HUES6 (cell line): Measurements from ENCODE around the gene TAPBPL.
"Not testable (repeated sequence)": the region's sequence is repeated elsewhere in the genome, so short reads cannot be mapped to it uniquely, and the experiment has no call there.

Source experiments
- H3K27ac ChIP-seq: 2 replicates; pipeline ENCODE4 v1.7.0; 2013; ENCODE audit warnings: low read depth, mild to moderate bottlenecking, low read length, inconsistent platforms
- H3K27me3 ChIP-seq: 2 replicates; pipeline ENCODE4 v1.6.1; 2013; ENCODE audit warnings: low read length; ENCODE audit not compliant: control insufficient read depth, insufficient read depth
- H3K36me3 ChIP-seq: 2 replicates; pipeline ENCODE4 v1.6.1; 2013; ENCODE audit warnings: low read length; ENCODE audit not compliant: control insufficient read depth, insufficient read depth
- H3K4me1 ChIP-seq: 2 replicates; pipeline ENCODE4 v1.6.1; 2013; ENCODE audit warnings: low read length; ENCODE audit not compliant: control insufficient read depth, insufficient read depth
- H3K4me3 ChIP-seq: 2 replicates; pipeline ENCODE4 v1.5.1; 2013; ENCODE audit warnings: low read depth, low read length
- H3K9ac ChIP-seq: one replicate; pipeline ENCODE4 v1.6.1; 2013; ENCODE audit warnings: mild to moderate bottlenecking, low read length
- H3K9me3 ChIP-seq: 2 replicates; pipeline ENCODE4 v1.6.1; 2013; ENCODE audit warnings: low read depth, low read length; ENCODE audit not compliant: control insufficient read depth, insufficient read depth

The TAPBPL gene

GRCh38 chr12:6425590-6426531 is 26.0 kb upstream of the TAPBPL start:
- H3K9me3 ChIP-seq = no peaks in the 10 kb centered on the region
- no peak overlapping the region for H3K9ac ChIP-seq
- H3K4me3 ChIP-seq = no peak overlapping the region
- no peaks in the 10 kb centered on the region for H3K36me3 ChIP-seq
- H3K4me1 ChIP-seq = peaks cover 8% of the 10 kb centered on the region; the same call in 1 of the 2 replicates
- no peaks in the 10 kb centered on the region for H3K27me3 ChIP-seq
- no peak overlapping the region for H3K27ac ChIP-seq

- no peaks in the 10 kb centered on the region for H3K9me3 ChIP-seq
- H3K4me3 ChIP-seq = no peak overlapping the region
- H3K36me3 ChIP-seq = no peaks in the 10 kb centered on the region
- H3K27me3 ChIP-seq = no peaks in the 10 kb centered on the region
- no peak overlapping the region for H3K27ac ChIP-seq
- H3K4me1 ChIP-seq = peaks cover 8% of the 10 kb centered on the region; the same call in 1 of the 2 replicates
- no peak overlapping the region for H3K9ac ChIP-seq
Measured at GRCh38 chr12:6426882-6427671, 24.8 kb upstream of the TAPBPL start.

DNA sequence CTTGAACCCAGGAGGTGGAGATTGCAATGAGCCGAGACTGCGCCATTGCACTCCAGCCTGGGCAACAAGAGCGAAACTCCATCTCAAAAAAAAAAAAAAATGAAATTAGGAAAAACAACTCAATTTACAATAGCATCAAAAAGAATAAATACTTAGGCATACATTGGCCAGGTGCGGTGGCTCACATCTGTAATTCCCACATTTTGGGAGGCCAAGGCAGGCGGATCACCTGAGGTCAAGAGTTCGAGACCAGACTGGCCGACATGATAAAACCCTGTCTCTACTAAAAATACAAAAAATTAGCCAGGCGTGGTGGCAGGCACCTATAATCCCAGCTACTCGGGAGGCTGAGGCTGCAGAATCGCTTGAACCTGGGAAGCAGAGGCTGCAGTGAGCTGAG is 24.0 kb upstream of the TAPBPL start:
- H3K36me3 ChIP-seq, H3K27me3 ChIP-seq, H3K9ac ChIP-seq, H3K27ac ChIP-seq, H3K4me3 ChIP-seq, H3K4me1 ChIP-seq, H3K9me3 ChIP-seq: not testable (repeated sequence)

DNA sequence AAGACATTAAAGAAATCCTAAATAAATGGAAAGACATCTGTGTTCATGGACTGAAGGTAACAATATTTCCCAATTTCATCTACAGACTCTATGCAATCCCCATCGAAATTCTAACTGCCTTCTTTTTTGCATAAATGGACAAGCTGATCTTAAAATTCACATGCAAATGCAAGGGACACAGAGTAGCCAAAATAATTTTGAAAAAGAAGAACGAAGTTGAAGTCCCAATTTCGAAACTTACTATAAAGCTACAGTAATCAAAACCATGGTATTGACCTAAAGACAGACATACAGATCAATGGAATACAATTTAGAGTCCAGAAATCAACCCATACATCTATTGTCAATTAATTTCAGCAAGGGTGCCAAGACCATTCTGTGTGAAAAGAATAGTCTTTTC is 23.5 kb upstream of the TAPBPL start:
- H3K4me1 ChIP-seq = peaks cover 9% of the 10 kb centered on the region
- no peak overlapping the region for H3K9ac ChIP-seq
- no peaks in the 10 kb centered on the region for H3K27me3 ChIP-seq
- no peak overlapping the region for H3K4me3 ChIP-seq
- no peaks in the 10 kb centered on the region for H3K9me3 ChIP-seq
- no peak overlapping the region for H3K27ac ChIP-seq
- H3K36me3 ChIP-seq = no peaks in the 10 kb centered on the region

DNA sequence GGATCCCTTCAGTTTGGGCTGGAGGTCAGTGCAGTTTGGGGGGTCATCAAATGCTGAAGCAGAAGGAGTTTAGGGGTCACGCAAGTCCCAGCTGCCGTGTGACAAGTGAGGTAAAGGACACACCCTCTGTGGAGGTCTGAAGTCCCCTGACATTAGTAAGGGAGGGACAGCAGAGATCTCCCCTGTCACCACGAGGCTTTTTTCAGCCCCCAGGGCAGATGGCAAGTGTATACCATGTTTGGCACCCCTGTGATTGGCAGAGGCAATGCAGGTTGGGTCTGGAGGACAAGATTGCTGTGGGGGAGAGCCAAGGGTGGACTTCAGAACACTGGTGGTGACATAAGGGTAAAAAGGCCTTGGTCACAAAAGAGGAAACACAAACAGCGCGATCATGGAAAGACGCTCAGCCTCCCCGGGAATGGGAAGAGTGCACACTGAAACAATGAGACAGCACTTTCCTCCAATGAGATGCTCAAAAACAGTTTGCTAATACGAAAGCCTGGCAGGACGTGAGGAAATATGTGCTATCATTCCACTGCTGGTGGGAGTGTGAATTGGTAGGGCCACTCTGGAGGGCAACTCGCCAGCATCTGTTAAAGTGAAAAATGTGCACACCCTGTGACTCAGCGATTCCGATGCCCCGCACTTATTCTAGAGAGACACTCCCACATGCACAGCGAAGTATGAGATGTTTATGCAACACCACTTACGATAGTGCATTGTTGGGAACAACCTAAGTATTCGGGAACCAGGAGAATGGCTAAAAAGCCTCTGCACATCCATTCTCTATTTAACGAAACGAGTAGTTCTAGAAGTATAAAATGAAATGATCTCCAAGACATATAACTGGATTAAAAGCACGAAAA is 21.5 kb upstream of the TAPBPL start:
- Histone ChIP-seq H3K36me3 (no peaks in the 10 kb centered on the region), H3K9me3 (no peaks in the 10 kb centered on the region), H3K27ac (no peak overlapping the region), H3K9ac (no peak overlapping the region), H3K27me3 (no peaks in the 10 kb centered on the region), H3K4me1 (peaks cover 16% of the 10 kb centered on the region), H3K4me3 (no peak overlapping the region)

DNA sequence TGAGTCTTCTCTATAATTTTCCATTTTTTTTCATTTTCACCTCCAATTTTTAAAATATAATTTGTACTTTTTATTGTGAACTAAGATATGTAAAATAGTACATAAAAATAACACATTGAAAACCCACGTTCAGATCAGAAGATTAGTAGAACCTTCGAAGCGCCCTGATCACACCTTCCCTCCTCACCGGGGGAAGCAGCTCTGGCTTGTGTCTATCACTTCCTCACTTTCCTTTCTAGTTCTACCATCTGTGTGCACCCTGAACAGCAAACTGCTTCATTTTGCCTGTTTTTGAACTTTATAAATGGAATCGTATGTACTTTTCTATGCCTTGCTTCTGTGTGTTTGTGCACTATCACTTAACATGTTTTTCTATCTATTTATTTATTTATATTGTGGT is 18.9 kb upstream of the TAPBPL start:
- H3K27ac ChIP-seq = no peak overlapping the region
- H3K4me1 ChIP-seq = peaks cover 16% of the 10 kb centered on the region

GRCh38 chr12:6434205-6435140 is 17.4 kb upstream of the TAPBPL start:
- H3K9ac ChIP-seq = no peak overlapping the region
- H3K27ac ChIP-seq = no peak overlapping the region
- no peak overlapping the region for H3K4me3 ChIP-seq
- H3K27me3 ChIP-seq = no peaks in the 10 kb centered on the region
- H3K36me3 ChIP-seq = no peaks in the 10 kb centered on the region
- no peaks in the 10 kb centered on the region for H3K9me3 ChIP-seq
- peaks cover 16% of the 10 kb centered on the region for H3K4me1 ChIP-seq

More for the DNA sequence above, 18.9 kb upstream of the TAPBPL start:
- no peak overlapping the region for H3K9ac ChIP-seq
- H3K4me3 ChIP-seq = no peak overlapping the region
- no peaks in the 10 kb centered on the region for H3K9me3 ChIP-seq
- H3K36me3 ChIP-seq = no peaks in the 10 kb centered on the region
- H3K27me3 ChIP-seq = no peaks in the 10 kb centered on the region

DNA sequence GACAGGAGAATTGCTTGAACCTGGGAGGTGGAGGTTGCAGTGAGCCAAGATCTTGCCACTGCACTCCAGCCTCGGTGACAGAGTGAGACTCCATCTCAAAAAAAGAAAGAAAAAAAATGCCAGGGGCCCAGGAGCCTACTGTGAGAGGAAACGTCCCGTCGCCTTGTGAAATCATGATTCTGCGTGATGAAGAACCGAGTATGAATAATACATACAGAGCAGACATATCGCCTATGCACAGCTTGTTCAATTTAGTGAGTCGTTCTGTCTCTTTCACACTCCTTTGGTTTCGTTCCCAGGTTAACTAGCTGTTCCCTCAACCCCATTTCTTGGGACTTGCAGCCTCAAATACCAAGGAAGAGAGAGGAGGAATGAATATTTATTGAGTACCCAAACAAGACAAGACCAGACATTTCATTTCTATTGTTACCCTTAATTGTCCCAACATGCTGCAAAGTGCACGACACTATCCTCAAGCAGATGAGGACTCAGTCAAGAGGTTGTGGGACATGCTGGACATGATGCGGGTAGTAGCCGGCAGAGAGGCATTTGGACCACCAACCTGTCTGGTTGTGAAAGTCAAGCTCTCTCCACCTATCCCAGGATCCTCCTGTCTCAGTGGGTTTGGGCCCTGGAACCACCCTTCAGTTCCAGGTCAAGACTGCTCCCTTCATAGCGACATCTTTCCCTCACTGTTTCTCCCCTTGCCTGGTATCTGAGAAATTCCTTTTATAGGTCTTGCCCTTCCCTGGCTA is 15.7 kb upstream of the TAPBPL start:
- H3K9ac ChIP-seq = no peak overlapping the region
- no peaks in the 10 kb centered on the region for H3K36me3 ChIP-seq
- no peaks in the 10 kb centered on the region for H3K9me3 ChIP-seq
- no peaks in the 10 kb centered on the region for H3K27me3 ChIP-seq
- no peak overlapping the region for H3K4me3 ChIP-seq
- H3K27ac ChIP-seq = no peak overlapping the region
- H3K4me1 ChIP-seq = peaks cover 16% of the 10 kb centered on the region

DNA sequence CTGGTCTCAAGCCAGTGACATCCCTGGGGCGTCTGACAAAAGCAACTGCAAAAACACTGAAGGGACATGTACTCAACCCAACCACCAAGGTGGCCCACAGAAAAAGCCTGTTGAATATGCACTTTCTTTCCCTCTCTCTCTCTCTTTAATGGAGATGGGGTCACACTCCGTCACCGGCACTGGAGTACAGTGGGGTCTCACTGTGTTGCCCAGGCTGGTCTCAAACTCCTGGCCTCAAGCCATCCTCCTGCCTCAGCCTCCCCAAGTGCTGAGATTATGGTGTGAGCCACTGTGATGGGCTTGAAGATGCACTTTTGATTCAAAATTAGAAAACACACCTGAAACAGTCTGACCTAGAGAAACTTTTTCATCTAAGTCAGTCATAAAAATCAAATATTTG is 14.3 kb upstream of the TAPBPL start:
- no peaks in the 10 kb centered on the region for H3K27me3 ChIP-seq
- H3K9ac ChIP-seq = no peak overlapping the region
- H3K36me3 ChIP-seq = no peaks in the 10 kb centered on the region
- no peak overlapping the region for H3K27ac ChIP-seq
- peaks cover 16% of the 10 kb centered on the region for H3K4me1 ChIP-seq
- H3K9me3 ChIP-seq = no peaks in the 10 kb centered on the region
- no peak overlapping the region for H3K4me3 ChIP-seq
